Right forelimb (tissue), 1 donor: ENCODE data around the gene PI4KA.
"Not testable (repeated sequence)": the region's sequence is repeated elsewhere in the genome, so short reads cannot be mapped to it uniquely, and the experiment has no call there.

Source experiments
- DNase-seq: peaks from one replicate; pipeline ENCODE4 v3.0.0-alpha.2; 2018

PI4KA gene

DNA sequence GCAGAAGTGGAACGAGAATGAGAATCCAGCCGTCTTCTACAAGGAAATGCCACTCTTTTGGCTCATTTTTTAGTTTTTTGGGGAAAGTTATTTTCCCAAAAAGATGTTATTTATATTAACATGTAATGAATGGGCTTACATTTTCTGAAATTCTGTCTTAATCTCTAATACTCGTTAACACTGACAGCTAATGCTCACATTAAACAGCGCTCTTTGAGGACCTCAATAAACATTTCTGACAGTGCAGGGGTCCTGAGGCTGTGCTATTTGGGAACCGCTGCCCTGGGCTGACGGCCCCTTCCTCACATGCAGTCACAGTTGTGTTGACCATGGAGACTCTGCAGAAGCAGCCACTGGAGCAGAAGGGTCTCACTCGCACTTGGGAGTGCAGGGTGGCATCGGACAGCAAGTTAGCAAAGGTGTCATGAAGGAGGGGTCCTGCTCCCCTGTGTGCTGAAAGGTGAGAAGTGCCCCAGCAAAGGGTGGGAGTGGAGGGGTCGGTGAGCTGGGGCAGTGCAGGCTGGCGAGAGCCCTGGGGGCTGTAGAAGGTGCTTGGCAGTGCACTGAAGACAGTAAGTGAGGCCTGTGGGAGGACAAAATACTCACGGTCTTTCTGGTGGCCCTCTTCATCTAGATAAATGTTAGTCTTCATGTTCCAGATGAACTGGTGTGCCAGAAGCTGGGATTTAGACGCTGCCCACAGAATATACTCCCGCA is 137.8 kb downstream of the PI4KA start:
- no peak for DNase-seq

GRCh38 chr22:20718727-20719126 is 139.9 kb downstream of the PI4KA start:
- not testable (repeated sequence) for DNase-seq

GRCh38 chr22:20717981-20718380 is 140.6 kb downstream of the PI4KA start:
- not testable (repeated sequence) for DNase-seq

DNA sequence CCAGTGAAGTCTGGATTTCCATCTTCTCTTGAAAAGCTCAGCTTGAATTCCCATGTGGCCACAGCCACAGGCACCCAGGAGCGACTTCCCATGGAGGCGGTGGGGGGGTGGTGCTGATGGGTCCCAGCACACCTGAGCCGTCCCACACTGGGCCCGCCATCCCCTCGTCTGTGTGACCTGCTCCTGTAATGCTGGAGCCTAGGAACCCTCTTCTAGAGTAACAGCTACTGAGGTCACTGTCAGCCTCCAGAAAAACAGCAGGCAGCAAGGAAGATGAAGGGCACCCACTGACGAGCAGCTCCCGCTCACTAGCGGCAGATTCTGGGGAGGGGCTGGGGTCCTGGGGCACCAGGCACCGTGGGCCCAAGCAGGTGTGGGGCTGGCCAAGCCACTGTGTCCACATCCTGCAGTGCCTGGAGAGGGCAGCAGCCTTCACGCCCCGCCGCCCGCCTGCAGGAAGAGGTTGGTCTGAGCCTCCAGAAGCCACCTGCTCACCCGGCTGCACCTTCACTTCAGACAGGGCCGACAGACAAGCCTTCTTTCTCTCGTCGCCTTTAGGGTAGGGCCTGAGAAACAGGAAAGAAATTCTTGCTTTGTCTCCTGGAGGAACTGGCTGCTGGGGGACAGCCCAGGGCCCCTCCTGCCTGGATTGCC is 141.3 kb downstream of the PI4KA start:
- not testable (repeated sequence) for DNase-seq

GRCh38 chr22:20713116-20713515 is 145.5 kb downstream of the PI4KA start:
- DNase-seq, result not testable (repeated sequence)

GRCh38 chr22:20709966-20710365 is 148.6 kb downstream of the PI4KA start:
- DNase-seq, result not testable (repeated sequence)

GRCh38 chr22:20707549-20708118 is 151.0 kb downstream of the PI4KA start:
- DNase-seq, result not testable (repeated sequence)

DNA sequence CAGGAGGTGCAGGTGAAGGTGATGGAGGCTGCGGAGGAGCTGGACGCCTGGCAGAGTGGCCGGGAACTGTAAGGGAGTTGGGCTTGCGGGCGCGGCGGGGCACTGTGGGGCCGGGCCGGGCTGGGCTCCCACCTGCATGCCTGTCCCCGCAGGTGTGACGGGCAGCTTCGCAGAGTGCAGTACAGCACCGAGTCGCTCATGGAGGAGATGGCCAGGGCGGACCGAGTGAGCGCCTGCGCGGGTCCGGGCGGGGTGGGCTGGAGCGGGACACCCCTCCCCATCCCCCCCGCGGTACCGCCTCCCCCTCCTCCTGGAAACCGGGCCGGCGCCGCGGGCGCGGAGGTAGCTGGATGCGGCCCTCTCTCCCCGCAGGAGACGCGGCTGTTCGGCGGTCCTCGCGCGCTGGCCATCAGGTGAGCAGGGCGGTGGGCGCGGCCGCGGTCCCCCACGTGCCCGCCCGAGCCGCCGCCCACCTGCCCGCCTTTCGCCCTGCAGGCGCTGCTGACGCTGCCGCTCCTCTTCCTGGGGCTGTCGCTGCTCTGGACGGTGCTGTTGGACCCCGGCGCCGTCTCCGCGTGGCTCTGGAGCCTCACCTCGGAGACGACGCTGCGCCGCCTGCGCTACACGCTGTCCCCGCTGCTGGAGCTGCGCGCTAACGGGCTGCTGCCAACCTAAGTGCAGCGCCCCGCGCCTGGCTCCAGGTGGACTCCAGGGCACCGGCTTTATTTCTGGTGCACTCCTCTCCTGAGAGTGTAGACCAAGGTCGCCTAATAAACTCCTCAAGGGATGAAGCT is 154.6 kb downstream of the PI4KA start:
- DNase-seq, result not testable (repeated sequence)

DNA sequence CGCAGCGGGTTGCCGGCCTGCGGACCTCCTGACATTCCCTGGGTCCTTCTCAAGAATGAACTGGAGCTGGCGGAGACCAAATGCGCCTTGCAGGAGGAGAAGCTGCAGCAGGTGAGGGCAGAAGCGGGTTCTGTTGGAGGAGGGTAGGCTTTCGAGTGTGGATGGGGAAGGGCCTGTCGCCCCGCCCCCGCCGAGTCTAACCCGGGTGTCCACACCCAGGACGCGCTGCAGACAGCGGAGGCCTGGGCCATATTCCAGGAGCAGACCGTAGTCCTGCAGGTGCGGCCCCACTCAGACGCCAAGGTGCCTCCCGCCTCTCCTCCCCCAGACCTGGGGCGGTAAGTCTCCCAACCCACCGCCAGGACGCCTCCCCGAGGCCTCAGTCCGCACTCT is 155.2 kb downstream of the PI4KA start:
- not testable (repeated sequence) for DNase-seq

DNA sequence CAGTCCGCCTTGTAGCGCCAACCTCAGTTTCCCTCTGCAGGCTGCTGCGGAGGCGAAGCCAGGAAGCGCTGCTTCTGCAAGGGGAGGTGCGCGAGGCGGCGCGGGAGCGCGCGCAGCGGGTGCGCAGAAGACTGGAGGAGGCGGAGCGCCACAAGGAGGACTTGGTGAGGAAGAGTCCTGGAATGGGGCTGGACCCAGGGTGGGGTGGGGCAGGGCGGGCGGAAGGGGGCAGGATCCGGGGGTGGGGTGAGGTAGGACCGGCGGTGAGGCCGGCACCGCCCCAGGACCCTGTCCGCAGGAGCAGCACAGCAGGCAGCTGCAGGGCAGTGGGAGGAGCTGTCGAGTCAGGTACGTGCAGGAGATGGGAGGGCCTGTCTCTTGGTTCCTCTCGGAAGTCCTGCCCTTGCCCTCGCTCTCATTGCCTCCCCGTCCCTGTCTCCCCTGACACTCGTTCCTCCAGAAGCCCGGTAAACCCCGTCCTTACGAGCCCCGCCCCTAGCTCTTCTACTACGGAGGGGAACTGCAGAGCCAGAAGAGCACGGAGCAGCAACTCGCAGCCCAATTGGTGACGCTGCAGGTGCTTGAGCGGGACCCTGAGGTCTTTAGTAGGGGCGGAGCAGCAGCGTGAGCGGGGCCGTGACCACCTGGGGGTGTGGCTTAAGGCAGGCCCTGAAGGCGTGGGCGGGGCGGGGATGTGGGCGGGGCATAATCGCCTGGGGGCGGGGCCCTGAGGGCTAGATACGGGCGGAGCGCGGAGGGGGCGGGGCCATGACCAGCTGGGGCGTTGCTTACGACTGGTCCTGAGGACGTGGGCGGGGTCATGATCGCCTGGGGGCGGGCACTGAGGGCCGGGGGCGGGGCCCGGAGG is 155.8 kb downstream of the PI4KA start:
- DNase-seq, result peak; percentile 94

DNA sequence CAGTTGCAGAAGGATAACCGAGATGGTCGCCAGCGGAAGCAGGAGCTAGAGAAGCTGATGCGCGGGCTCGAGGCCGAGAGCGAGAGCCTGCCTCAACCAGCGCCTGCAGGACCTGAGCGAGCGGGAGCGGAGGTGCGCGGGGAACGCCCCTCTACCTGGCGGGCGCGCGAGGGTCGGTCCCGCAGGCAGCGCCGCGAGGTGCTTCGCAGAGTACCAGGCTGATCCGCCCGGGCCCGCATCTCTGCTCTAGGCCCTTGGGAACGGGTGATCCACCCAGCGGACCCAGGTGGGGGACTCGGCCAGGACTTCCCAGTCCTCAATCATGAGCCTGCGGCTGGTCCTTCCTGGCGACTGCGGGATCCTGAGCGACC is 156.5 kb downstream of the PI4KA start:
- DNase-seq, result not testable (repeated sequence)

- not testable (repeated sequence) for DNase-seq
Observed at GRCh38 chr22:20701680-20702136, 156.9 kb downstream of the PI4KA start.

- not testable (repeated sequence) for DNase-seq
Observed at GRCh38 chr22:20700347-20700746, 158.3 kb downstream of the PI4KA start.

- not testable (repeated sequence) for DNase-seq
Observed at GRCh38 chr22:20699856-20700255, 158.8 kb downstream of the PI4KA start.

DNA sequence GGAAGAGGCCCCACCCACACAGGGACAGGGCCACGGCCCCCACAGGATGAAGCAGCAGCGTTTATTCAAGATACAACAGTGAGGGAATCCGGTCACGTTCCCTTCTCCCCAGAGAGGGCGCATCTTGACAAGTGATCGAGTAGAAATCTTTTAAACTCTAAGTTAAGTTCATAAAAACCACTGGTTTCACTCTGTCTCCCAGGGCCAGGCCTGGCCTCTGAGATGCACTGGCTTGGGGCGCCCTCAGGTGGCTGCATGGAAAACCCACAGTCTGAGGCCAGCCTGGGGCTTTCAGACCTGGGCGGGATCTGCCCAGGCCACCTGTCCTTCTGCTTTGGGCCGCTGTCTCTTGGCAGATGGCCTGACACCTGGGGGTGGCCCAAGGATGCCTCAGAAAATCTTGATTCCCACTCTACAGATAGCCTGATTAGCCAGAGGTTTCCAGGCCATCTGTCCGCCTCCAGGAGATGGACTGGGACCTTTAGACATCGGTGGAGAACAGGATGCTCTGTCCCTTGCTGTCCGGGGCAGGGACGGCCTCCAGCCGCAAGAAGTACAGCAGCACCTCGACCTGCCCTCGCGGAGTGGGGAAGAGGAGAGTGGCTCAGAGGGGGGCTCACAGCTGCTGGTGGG is 161.0 kb downstream of the PI4KA start:
- DNase-seq, result peak; percentile 88

- DNase-seq, result not testable (repeated sequence)
Observed at GRCh38 chr22:20696056-20696455, 162.6 kb downstream of the PI4KA start.

- DNase-seq, result not testable (repeated sequence)
Observed at GRCh38 chr22:20695205-20695604, 163.4 kb downstream of the PI4KA start.

DNA sequence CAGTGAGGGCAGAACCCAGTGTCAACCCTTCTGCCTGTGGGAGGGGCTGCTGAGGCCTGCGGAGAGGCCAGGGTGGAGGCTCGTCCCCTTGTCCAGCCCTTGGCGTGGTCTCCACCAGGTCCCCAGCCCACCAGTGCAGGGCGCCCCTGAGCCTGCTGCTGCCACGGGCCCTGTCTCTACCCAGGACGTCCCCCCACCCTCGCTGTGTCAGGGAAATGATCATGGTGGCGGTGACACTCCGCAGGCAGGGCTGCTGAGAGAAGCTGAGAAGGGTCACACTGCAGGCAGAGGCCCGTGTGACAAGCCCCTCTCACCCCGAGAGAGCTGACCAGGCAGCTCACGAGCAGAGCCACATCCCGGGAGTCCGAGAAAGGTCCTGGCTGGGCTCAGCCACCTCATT is 164.4 kb downstream of the PI4KA start:
- not testable (repeated sequence) for DNase-seq

GRCh38 chr22:20692926-20693325 is 165.7 kb downstream of the PI4KA start:
- not testable (repeated sequence) for DNase-seq

GRCh38 chr22:20690586-20691317 is 167.9 kb downstream of the PI4KA start:
- not testable (repeated sequence) for DNase-seq
